NCI-H128 (cell line): ENCODE data around the gene EPB41.
A peak's percentile ranks its signal among the peaks of the same experiment; 100 is the strongest.
"Not testable (repeated sequence)": the region's sequence is repeated elsewhere in the genome, so short reads cannot be mapped to it uniquely, and the experiment has no call there.

Source experiments
- DNase-seq: peaks from one replicate; lab custom pipeline; 2025; ENCODE audit not compliant: unreplicated experiment; lab: John Stamatoyannopoulos, UW

The EPB41 gene

DNA sequence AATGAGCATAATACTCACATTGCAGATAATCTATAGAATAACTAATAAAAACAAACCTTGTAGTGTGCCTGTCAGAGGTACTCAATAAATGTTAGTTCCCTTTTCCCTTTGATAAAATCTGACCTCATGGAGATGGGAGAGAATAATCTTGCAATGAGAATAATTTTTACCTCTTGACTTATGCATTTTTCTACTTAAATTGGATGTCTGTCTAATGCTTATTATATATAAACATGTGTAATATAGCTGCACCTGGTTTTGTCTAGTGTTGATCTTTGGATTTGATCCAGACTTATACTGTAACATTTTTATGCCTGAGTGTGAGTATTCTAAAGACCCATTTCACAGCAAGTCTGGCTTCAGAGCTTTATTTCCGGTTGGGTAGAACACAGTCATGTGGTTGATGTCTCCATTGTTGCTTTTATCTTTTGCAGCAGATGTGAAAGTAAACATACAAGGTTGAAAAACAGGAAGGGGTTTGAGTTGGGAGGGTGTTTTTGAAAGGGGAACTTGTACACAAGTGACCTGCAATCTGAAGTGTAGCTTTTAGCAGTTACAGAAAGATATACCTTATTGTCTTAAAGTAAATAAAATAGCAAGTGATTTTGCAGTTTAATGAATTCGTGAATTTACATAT is 12.4 kb downstream of the EPB41 start:
- DNase-seq = no peak

DNA sequence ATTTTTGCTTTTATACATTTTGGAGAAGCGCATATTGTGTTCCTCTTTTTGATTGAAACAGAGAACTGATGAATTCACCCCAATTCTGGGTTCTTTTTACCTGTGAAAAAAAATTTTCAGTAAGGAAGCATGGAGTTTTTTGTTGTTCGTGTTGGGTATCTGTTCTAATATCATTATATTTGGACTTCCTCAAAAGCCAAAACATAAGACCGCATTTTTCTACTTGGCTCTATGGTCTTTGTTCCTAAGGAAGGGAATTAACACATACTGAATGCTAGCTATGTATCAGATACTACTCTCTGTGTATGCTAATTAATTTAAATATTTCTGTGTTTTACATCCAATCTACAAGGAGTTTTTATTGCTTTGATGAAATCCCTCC is 12.9 kb downstream of the EPB41 start:
- DNase-seq = no peak

DNA sequence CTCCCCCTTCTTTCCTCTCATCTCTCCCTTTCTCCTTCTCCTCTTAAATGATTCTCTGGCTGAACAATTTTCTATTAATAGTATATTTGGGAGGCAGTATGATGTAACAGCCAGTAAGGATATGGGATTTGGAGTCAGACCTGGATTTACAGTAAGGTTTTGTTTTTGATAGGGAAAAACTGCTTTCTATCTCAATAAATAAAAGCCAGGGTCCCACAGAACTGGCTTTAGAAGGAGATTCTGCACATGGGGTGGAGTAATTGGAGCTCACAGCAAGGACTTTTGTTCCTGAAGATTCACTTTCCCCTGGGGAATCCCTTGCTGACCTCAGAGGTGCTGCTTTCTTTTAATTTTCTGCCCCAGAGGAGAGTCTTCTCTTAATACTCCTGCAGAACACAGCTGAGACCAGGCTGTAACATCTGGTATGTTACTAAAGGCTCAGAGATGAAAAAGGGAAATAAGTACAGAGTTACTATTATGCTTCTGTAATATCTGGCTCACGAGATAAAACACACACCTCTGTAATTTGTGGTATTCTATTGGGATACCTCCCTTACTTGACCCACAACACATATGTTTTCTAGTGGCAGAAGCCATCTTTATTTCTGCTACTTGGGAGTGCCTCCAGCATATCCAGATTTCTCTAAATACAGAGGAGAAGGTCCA is 13.4 kb downstream of the EPB41 start:
- no peak for DNase-seq

DNA sequence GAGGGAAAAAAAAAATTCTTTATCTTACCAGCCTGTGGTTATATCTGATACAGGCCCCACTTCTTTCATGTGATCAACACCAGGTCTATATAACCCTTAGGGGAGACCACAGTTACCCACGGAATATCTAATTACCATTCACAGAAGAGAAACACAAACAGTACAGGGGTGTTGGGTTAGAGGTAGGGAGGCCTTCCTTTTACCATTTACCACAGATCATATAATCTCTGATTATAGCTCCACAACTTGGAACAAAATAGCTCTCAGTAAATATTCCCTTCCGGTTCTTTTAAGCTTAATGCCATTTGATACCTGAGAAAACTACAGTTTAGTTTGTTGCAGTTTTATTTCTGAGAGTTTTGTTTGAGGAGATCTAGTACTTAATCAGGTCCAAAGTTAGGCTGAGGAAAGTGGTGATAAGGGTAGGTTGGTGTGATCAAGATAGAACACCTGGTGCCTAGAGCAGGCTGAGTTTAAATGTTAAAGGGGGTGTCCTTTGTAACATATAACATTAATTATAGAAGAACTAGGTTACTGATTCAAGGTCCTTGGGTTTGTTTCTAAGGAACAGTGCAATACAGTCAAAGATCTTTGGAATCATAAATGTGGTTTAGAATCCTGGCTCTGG is 14.1 kb downstream of the EPB41 start:
- DNase-seq = no peak

DNA sequence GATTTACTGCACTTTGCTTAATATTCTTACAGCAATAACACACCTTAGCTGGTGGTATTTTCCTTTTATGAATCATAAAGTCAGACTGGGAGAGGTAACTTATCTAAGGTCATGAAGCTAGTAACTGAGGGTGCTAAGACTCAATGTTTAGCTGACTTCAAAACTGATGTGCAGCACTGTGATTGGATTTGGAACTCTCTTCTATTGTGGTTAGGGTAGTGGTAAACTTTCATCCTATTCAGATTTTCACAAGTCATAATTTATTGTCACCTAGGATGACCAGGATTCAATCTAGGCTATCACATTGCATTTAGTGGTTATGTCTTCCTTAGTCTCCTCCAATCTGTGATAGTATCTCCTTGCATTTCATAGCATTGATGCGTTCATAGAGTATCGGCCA is 18.9 kb downstream of the EPB41 start:
- no peak for DNase-seq

DNA sequence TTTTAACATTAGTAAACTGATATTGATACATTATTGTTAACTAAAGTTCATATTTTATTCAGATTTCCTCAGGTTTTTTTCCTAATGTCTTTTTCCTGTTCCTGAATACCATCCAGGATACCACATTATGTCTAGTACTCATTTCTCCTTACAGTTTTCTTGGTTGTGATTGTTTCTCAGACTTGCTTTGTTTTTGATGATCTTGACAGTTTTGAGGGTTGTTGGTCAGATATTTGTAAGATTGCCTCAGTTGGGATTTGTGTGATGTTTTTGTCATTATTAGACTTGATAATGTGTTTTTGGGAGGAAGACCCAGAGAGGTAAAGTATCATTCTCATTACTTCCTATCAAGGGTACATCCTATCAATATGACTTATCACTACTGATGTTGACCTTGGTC is 19.5 kb downstream of the EPB41 start:
- no peak for DNase-seq

DNA sequence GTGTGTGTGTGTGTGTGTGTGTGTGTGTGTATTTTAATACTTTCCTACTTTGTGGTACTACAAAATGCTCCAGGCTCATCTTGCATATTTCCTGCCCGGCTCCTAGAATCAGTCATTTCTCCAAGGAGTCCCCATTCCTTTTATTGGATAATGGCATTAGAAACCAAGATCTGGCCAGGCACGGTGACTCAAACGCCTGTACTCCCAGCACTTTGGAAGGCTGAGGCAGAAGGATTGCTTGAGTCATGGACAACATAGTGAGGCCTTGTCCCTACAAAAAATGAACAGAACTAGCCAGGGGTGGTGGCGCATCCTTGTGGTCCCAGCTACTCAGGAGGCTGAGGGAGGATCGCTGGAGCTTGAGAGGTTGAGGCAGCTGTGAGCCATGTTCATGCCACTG is 20.3 kb downstream of the EPB41 start:
- no peak for DNase-seq

DNA sequence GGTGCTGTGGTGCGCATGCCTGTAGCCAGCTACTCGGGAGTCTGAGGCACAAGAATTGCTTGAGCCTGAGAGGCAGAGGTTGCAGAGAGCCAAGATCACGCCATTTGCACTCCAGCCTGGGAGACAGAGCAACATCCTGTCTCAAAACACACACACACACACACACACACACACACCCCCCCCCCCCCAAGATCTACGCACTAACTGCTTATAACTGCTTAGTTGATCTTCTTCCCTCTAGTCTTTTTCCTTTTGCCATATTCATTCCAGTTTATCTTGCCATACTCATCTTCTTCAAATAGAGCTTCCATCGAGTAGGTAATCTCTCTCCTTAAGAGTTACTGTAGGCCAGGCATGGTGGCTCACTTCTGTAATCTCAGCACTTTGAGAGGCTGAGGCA is 20.9 kb downstream of the EPB41 start:
- no peak for DNase-seq

DNA sequence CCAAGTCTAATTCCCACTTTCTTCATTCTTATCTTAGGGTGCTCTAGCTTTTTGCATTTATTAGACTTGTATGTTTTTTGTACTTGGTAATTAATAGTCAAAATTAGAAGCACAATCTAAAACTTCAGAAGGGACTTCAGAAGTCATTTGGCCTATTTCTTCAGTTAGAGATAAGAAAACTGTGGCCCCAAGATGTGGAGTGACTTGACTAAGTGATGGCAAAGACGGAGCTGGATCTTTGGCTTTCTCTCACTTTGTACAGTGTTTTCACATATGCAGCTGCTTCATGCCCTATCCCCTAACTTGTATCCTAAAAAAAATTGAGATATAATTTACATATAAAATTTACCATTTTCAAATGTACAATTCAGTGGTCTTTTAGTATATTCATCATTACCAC is 21.7 kb downstream of the EPB41 start:
- DNase-seq = no peak

DNA sequence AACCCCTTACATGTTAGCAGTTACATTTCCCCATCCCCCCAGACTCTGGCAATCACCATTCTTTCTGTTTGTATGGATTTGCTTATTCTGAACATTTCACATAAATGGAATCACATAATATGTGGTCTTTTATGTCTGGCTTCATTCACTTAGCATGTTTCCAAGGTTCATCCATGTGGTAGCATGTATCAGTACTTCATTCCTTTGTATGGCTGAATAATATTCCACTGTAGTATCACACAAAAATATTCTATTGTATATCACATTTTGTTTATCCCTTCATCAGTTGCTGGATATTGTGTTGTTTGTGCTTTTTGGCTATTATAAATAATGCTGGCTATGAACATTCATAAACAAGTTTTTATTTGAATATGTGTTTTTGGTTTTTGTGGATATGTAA is 22.2 kb downstream of the EPB41 start:
- DNase-seq = no peak

DNA sequence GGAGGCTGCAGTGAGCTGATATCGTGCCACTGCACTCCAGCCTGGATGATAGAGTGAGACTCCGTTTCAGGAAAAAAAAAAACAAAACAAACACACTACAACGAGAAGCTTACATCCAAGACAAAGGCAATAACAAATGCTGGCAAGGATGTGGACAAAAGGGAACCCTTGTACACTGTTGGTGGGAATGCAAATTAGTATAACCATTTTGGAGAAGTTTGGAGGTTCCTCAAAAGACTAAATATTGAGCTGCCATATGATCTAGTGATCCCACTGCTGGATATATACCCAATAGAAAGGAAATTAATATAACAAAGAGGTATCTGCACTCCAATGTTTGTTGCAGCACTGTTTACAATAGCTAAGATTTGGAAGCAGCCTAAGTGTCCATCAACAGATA is 29.2 kb downstream of the EPB41 start:
- not testable (repeated sequence) for DNase-seq

DNA sequence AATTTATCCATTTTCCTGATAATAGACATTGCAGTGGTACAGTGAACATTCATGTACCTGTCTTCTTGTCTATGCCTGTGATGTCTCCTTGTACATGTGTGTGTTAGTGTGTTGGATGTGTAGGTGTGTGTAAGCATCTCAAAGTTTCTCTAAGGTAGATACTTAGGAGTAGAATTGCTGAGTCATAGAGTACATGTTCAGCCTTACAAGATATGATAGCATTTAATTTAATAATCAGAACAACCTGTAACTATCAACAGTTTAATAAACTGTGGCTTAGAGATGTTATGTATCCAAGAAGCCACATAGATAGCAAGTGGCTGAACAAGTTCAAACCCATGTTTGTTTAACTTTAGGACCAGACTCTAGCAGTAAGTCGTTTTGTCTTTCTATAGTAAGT is 35.6 kb downstream of the EPB41 start:
- no peak for DNase-seq

DNA sequence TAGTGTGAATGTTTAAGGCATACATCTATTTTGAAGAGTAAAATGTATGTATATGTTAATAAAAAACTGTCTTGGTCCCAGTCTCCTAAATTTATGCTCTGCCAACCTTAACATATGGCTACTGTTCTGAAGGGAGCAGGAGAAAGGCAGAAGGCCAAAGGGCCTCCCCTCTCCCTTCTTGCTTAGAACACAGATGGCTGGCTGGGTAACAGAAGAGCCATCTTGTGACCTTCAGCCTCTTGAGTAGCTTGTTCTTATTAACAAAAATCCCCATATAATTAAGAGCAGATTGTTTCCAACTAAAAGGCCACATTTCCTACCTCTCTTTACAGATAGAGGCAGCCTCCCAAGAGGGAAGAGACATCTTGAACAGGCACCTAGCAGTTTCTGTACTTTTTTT is 36.1 kb downstream of the EPB41 start:
- DNase-seq = no peak

DNA sequence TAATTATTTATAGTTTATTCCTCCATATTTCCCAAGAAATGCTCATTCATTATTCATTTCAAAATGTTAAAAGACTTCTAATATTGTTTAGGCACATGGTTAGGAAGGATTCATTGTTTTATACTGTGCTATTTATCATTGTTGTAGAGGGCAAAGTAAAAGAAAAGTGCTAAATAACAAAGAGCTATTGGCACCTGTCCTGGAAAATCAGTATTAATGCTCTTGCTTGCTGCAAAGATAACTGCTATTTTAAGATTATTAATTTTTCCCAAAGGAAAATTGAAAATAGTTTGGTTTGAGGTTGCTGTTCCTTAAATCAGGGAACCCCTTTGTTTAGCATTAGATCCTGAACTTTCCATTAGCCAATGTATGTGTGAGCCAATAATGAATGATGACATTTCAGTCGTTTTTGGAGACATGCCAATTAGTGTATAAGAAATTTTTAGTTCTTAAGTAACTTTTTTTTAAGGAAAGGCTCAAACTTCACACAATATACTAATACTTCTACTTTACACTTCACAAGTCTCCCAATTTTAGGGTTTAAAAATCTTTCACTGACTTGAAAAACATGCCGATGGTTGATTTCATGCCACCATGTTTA is 39.9 kb downstream of the EPB41 start:
- no peak for DNase-seq

DNA sequence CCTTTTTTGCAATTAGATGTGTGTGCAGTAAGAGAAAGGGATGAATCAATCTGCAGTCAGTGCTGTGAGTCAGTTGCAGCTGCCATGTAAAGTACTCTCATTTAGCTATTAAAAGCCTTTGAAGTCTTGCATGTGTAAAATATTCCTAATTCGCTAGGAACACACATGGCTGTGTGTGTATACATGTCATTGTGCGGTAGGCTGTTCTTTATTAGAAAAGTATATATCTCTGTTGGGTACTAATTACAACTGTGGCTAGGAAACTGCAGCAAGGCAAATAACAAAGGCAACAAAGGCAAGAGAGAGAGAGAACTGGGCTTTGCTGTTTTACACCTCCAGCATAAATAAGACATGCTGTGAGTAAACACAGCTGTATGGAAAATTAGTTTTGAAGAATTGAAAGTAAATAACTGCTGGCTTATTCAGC is 41.7 kb downstream of the EPB41 start:
- DNase-seq = peak; percentile 28

DNA sequence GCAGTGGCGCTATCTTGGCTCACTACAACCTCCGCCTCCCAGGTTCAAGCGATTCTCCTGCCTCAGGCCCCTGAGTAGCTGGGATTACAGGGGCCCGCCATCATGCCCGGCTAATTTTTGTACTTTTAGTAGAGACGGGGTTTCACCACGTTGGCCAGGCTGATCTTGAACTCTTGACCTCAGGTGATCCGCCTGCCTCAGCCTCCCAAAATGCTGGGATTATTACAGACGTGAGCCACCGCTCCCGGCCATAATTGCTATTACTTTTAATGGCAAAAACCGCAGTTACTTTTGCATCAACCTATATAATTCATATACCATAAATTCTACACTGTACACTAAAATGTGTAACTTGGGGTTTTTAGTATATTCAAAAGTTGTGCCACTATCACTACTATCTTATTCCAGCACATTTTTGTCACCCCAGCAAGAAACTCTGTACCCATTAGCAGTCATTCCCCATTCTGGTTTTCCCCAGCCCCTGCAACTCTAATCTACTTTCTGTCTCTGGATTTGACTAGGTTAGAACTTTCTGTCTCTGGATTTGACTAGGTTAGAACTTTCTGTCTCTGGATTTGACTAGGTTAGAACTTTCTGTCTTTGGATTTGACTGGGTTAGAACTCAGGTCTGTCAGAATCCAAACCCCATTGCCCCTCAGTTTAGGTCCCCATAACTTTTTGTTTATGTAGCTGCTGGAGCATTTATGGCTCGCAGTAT is 47.9 kb downstream of the EPB41 start:
- DNase-seq = not testable (repeated sequence)

DNA sequence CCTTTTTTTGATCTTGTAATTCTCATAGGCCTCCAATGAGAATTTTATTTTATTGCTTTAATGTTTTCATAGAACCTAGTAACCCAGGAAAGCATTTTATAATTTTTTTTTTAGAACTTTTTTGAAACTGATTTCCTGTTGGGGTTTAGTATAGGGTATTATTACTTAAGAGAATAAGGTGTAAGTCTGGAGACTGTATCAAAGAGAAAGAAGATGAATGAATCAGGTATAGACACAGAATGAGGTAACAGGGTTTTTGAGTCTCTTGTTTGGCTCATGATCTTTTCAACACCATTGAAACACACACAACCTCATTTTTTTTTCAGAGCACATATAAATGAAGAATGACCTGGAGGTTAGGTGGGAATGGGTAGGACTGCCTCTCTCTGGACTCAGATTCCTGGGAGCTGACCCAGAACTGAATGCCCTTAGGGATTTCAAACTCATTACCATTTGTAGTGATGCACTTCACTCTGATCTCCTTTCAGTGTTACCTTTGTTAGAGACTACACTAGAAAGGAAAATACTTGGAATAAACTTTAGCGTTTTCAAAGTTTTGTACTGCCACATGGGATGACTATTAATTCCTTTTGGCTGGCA is 51.0 kb downstream of the EPB41 start:
- DNase-seq = no peak

DNA sequence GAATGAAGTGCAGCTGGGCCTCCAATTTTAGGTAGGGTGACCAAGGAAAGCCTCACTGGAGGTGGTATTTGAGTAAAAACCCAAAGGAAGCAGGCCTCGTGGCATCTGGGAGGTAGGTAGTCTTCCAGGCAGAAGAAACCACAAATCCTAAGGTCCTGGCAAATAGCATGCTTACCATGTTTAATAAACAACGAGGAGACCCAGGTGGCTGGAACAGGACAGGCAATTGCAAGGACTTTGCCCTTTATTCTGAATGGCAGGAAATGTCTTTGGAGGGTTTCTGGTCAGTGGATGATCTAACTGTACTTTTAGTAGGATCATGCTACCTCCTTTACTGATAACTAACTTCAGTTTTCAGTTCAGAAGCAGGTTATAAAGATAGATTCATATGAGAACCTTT is 52.2 kb downstream of the EPB41 start:
- no peak for DNase-seq

DNA sequence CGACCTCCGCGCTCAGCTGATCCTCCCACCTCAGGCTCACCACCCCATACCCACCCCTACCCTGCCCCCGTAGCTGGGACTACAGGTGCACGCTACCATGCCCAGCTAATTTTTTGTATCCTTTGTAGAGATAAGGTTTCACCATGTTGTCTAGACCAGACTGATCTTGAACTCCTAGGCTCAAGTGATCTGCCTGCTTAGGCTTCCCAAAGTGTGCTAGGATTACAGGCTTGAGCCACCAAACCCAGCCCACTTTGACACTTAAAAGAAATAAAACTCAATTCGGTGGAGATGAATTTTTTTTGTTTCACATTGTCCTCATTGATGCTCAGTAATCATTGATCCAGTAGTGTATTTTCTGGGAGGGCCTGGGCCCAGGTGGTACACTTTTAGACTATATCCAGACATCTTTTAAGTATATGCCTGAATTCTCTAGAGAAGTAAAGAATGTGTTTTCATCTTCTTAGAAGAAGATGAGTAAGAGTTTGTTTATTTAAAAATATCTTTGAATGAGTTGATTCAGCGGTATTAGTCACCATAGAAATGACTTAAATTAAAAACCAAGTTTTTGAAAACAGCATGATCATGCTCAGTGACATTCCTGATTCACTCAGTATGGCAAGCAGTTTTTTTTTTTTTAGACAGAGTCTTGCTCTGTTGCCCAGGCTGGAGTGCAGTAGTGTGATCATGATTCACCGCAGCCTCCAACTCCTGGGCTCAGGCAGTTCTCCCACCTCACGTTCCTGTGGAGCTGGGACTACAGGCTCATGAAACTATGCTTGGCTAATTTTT is 57.8 kb downstream of the EPB41 start:
- no peak for DNase-seq
